Inferior parietal cortex (tissue), 1 donor: Measurements from ENCODE around the gene RBM39.
A peak's percentile ranks its signal among the peaks of the same experiment; 100 is the strongest.
"Not testable (repeated sequence)": the region's sequence is repeated elsewhere in the genome, so short reads cannot be mapped to it uniquely, and the experiment has no call there.

ENCODE experiments used
- DNase-seq: peaks from one replicate; pipeline ENCODE4 v3.0.0-alpha.2; 2016; ENCODE audit errors: extremely low spot score

RBM39 gene

DNA sequence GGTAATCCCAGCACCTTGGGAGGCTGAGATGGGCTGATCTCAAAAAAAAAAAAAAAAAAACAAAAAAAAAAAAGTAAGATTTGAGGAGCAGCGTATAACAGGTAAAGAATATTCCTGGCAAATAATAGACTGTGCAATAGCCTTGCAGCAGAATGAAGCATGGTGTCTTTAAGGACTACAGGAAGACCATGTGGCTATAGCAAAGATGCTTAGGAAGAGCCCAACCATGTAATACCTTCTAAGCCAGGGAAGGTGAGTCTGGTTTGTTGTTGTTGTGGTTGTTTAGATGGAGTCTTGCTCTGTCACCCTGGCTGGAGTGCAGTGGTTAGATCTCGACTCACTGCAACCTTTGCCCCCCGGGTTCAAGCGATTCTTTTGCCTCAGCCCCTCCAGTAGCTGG, 14.3 kb upstream of the RBM39 start:
- no peak for DNase-seq

DNA sequence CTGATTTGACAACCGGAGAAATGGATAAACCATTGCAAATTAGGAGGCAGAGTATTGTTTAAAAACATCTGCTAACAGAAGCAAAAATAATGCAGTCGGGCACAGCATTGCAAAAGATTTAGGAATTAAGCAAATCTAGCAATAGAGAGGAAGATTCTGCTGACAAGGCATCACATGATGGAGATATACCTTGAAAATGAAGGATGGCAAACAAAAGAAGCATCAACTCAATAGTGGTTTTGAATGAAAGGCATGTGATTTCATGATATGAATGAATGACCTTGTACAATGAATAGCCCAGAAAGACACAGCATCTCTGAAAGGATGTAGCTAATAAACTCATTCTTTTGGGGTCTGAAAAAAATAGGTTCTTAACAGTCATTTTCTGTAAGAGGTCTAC, 8.6 kb upstream of the RBM39 start:
- DNase-seq: no peak

DNA sequence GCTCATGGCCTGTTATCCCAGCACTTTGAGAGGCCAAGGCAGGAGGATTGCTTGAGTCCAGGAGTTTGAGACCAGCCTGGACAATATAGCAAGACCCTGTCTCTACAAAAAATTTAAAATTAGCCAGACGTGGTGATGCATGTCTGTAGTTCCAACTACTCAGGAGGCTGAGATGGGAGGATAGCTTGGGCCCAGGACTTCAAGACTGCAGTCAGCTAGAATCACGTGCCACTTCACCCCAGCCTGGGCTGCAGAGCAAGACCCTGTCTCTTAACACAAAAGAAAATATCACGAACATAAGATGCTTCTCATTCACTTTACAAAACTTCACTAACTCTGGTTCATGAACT, 2.4 kb upstream of the RBM39 start:
- DNase-seq: not testable (repeated sequence)

DNA sequence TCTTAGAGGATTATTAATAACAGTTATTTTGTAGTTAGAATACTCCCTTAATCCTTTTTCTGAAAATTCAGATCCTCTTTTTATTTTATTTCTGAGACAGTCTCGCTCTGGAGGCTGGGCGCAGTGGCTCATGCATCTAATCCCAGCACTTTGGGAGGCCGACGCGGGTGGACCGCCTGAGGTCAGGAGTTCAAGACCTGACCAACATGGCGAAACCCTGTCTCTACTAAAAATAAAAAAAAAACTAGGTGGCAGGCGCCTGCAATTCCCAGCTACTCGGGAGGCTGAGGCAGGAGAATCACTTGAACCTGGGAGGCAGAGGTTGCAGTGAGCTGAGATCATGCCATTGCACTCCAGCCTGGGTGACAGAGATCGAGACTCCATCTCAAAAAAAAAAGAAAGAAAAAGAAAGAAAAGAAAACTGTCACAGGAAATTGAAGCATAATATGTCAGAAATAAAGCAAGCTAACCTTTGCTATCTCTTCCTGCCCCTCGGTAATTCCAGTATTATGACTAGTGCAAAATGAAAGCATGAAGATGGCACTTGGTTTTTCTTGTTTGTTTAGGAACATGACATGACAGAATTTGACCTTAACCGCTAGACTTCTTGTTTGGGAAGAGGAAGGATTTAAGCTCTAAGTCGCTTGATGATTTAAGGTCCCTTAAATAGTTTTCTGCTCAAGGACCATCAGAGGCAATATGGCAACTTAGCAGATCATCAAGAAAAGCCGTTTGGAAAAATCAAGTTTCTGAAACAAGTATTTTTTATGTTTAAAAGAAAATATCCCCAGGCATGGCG, 1.8 kb upstream of the RBM39 start:
- no peak for DNase-seq

DNA sequence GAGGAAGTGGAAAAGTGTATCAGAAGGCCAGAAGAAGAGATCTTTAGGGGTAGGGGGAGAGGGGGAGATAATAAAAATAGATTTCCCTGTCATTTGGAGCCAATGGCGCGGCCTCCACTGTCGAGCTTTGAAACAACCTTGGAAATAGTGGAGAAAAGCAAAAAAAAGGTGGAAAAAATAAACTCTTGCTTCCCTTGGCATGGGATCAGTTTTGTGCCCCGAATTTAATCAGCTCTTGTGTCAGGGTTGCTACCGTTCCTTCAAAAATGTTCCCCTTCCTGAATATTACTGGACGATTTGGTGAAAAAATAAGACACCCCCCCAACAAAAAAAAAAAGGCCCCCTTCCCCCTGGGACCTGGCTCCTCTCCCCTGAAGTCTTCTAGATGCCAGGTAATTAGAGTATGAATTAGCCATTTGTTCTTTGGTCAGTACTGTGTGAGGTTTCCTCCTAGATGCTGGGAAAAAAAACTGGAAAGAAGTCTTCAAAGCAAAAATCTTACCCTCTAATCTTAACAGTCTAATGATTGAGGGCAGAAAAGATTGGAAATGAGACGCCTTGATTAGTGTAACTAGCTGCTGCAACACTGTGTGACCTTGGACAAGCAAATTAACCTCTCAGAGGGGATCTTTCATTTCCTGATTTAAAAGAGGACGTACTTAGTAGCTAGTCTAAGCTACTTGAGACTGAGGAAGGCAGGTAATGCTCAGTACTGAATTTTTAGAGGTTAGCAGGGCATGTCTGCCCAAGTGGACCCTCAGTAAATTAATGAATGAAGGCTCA, 872 bp upstream of the RBM39 start:
- peak; percentile 58 for DNase-seq

DNA sequence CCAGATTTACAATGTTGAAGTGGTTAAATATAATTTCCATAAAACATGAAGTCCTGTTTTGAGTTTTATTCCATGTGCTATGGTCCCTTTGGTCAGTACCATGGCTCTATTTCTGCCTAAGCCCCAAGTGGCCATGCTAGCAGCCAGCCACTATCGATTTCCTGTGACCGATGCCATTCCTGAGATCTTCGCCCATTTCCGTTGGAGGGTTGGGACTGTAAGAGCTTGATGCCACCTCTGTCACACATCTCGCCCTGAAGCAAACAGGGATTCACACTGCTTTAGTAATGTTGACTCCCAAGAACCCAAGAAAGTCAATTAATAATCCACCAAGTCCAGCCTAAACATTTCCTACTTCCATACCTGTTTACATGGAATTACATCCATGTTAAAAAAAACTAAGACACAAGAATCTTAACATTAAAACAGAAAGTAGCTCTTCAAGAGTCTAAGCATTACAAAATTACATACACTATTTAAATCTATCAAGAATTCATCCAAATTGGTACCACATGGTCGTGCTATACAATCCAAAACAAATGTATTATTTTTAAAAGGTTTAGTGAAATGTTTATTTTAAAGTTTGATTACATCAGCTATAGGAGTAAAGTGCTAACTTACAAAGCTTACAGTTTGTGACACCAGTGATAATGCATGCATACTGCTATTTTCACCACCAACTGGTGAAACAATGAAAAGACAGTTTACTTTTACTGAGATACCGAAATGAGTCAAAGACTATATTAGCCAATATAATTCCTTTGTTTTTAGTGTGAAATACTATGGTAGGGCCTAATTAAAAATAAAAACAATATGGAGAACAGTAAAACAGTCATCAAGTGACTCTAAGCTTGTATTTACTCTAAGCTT, 2.5 kb downstream of the RBM39 start:
- no peak for DNase-seq

DNA sequence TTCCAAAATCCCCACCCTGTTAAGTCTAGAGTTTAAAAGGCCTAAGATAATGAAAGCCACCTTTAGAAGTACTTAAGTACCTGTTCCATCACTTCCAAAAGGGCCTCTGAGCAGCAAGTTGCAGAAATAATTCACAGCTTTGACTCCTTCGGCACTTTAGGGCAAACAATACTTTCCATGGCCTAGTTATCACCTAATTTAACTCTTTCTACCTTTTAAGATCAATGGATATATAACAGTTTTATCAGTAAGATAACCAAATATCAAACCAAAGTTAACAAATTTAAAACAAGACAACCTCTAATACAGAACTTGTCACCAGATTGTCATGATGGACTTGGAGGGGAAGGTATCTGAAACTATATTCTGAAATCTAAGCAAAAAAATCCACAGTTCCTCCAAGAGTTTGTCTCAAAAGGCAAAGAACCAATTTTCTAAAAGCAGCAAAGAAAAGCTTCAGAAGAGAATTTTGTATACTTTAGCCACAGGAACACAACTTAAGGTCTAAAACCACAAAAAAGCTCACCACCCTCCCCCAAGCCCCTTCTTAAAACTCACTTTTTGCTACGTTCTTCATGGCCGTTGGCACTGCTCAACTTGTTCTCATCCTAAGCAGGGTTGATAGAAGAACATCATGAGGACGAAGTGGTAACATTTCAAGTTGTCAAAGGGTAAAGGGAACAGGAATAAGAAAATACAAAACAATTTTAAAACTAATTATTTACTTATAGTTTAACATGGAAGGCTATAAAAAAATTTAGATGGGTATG, 3.5 kb downstream of the RBM39 start:
- no peak for DNase-seq

DNA sequence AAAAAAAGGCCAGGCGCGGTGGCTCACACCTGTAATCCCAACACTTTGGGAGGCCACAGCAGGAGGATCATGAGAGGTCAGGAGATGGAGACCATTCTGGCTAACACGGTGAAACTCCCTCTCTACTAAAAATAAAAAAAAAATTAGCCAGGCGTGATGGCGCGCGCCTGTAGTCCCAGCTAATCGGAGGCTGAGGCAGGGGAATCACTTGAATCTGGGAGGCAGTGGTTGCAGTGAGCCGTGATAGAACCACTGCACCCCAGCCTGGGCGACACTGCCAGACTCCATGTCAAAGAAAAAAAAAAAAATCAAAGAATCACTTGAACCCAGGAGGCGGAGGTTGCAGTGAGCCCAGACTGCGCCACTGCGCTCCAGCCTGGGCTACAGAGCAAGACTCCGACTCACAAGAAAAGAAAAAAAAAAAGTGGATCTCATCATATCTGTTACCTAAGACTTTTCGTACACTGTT, 4.2 kb downstream of the RBM39 start:
- no peak for DNase-seq

DNA sequence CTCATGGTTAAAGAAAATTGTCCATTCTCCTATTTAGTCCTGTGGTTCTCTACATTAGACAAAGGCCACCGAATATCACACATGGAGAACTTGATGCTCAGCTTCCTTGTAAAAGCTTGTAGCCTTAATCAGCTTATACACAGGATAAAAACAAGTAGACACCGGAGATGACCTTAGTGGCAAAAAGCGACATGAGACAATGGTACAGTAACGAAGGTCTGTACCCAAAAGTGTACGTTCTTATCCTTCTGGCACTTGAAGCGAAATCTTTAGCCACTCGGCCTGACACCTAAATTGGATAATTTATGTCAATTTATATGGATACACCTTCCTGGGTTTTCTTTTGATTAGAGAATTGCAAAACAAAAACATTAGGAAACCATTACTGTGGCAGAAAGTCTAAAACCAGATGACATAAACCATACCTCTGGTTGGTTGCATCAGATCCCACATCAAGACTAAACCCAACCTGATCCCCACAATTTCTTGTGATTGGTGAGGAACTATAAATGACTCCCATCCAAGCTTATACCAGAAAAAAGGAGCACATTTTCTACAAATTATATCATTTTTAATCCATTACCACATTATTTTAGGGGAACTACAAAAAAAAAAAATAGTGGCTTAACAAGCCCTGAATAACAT, 6.1 kb downstream of the RBM39 start:
- DNase-seq: no peak

DNA sequence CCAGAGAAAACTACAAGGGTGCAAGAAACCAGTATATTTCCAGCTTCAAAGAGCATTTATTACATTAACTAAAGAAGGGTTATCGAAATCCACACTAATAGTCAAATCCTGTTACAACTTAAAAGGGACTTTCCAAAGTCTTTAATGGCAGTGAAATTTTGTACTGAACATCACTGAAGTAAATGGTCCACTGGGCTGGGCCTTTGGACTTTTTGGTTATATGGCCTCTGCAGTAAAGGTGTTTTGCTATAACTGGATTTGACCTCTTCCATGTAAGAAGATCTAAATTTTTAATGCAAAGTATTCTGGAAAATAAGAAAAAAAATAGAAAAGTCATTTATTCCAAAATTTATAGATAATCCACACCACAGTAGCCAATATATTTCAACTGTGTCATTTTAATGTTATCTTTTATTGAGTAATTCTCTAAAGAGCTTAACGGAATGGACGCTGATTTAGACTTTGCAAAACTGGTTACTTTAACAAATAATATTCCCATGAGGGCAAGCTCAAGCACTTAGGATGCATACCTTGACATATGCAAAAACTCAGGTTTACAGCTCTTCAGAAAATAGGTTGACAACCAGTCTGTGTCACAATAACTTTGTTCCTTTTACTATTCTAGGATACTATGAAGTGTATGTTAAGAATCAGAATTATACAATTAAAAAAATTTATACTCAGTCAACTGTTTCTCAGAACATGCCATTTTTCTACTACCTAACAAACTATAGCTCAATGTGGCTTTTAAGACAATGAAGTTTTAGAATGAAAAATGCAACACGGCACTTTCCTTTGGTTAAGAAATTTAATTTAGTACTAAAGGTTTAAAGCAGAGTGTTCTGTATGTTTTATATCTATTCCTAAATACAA, 7.0 kb downstream of the RBM39 start:
- no peak for DNase-seq

DNA sequence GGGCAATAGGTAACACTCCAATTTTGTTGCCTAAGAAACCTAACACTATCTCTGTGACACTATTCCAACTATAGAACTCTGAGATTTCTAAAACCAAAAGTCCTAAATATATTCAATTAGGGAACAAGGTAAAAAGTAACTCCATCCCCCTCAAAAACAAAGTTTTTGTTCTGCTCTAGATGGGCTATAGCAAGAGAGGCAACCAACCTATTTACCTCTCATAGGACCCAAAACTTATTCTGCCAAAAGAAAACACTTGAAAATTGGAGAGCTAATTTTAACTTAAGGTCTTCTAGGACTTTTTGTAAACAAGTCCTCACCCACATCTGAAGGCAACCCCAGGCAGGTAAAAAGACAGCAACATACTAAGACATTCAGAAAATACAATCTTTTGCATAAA, 7.7 kb downstream of the RBM39 start:
- DNase-seq: no peak

DNA sequence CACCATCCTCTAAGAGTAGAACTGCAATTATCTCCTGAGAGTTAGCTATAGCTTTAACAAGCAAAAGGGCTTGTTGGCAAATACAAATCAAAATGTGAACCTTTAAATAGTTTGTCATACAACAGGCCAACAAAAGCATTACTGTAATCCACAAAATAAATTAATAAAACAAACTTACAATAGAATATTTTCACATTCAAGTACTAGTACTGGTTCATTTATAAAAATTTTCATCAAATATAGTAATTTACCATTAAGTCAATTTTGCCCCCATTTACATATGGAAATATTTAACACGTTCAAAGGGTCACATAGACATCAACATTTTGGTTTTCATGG, 9.4 kb downstream of the RBM39 start:
- DNase-seq: no peak

DNA sequence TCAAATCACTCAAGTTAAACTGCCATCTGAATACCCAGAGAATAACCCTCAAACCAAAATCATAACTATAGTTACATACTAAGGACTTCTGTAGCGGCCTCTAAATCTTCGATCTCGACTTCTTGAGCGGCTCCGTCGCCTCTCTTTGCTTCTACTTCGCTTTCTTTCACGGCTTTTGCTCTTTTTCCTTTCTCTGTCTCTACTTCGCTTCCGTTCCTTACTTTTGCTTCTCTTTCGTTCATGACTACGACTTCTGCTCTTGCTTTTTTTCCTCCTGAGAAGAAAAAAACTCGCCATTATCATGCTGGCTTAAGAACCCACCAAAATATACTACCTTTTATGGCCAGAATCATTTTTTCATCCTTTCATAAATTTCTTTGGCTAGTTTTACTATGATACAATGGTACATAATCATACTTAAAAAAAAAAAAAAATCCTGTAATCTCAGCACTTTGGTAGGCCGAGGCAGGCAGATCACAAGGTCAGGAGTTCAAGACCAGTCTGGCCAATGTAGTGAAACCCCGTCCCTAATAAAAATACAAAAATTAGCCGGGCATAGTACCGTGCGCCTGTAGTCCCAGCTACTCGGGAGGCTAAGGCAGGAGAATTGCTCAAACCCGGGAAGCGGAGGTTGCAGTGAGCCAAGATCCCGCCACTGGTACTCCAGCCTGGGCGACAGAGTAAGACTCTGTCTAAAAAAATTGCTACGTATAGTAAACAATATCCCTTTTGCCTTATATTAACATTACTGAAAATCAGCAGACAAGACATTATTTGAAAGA, 10.0 kb downstream of the RBM39 start:
- no peak for DNase-seq

DNA sequence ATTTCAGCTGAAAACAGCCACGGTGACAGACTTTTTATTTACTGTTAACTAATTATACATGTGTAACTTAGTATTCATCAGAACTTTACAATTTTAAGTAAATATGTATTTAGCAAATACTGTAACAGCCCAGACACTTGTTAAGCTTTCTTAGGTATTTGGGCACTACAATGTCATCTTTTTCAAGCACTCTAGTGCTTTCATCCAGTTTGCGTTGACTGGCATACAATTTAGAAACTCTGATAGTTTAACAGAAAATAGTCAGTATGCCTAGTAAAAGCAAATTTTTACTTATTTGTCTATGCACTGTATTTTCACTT, 10.6 kb downstream of the RBM39 start:
- DNase-seq: no peak

DNA sequence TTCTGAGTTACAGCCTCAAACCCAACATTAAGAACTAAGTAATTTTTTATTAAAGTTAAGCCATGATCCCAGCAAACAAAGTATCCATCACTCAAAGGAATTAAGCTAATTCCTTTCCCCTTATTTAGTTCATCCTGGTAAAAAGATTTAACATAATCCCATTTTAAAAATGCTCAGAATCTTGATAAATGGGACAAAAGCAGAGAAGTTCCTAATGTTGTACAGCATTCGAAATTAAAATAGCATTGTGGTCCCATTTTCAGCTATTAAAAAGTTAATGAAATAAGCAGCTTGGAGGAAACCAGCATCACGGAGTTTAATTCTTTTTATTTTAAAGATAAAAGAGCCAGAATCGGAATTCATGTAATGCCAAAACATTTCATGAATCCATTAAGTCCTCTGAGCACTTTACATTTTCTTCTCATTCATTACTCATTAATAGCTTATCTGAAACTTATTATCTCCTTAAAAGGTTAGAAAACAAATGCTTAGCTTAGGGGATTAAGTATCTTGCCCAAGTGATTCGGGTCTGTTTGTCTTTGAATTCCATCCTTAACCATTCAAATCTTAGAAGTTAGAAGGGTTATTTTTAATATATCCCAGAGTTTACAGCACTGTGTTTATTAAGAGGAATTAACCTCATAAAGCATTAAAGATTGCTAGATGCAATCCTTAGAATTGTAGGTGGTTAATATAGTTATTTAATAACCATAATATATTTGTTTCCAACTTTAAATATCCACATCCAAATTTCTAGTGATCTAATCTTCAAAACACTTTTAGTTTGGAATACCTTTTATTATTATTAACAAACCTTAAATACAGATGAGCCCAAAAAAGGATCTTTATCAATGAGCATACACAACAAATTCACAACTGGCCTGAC, 11.2 kb downstream of the RBM39 start:
- DNase-seq: no peak

DNA sequence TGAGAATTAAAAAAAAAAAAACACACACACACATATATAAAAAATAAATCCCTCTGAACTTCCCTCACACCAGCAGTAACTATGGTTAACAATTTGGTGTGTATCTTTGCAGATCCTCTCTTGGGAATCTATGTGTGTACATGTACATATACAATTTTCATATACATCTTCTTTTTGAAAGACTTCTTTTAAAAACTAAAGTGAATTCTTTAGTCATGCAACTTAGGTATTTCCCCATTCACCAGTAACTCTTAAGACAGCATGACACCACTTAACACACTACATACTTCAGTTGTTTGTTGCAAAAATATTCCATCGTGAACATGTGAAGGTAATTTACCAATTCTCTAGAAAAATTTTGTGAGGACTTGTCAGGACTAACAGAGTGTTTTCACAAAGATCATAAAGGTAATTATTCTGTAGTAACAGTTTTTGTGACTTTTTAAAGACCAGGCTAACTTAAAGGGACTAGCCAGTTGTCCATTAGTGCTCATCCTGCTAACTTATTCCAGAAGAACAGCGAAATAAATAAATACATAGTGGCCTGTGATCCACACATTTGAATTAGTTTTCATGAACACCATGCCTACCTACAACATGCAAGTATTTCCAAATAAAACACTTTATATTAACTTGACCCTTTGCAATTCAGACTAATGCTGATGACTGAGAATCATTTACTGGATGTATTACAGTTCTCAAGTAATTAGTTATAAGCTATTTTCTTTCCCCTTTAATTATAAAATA, 12.1 kb downstream of the RBM39 start:
- no peak for DNase-seq

DNA sequence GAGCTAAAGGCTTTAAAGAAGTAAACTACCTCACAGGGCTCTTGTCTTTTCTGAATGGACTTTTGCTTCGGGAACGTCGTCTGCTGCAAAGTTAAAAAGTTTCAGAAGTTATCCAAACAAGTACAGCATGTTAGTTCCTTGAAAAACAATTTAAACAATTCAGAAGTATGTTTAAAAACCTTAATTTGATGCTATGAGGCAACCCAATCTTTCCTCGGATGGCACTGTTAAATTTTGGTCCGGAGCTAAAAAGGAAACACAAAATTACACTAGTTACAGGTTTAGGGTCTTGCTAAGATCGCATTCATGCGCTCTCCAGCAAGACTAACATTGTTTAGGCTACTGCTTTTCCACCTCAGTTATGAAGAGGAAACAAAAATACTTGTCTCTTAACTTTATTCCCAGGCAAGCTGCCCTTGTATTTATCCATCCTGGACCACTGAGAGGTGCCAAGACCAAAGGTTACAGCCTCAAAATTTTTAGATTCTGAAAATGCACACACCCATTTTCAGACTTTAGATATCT, 12.7 kb downstream of the RBM39 start:
- DNase-seq: no peak
